Spinal cord (tissue), 10 donors: ENCODE measurements around the gene AKIRIN1. TPM values are rescaled to one million over a fixed set of nuclear protein-coding genes. Genes with fewer than 3 reads are reported as not detected.

ENCODE experiments used
- DNase-seq, 6 donors: peaks; one replicate each; pipeline versions ENCODE4 v3.0.0 to v3.0.0-alpha.2; 2013 to 2015; ENCODE audit warnings: low spot score in 6 of 6, low read depth in 4 of 6
- H3K27ac ChIP-seq: one replicate; pipeline ENCODE4 v1.5.1; 2013; ENCODE audit warnings: low read depth, low read length, control low read depth
- H3K27me3 ChIP-seq: one replicate; pipeline ENCODE4 v1.6.1; 2013; ENCODE audit warnings: low read length; ENCODE audit not compliant: control insufficient read depth, insufficient read depth
- H3K36me3 ChIP-seq: one replicate; pipeline ENCODE4 v1.6.1; 2013; ENCODE audit warnings: low read length; ENCODE audit not compliant: control insufficient read depth, insufficient read depth
- H3K4me1 ChIP-seq: one replicate; pipeline ENCODE4 v1.6.1; 2013; ENCODE audit warnings: low read length; ENCODE audit not compliant: control insufficient read depth, insufficient read depth
- H3K4me3 ChIP-seq: one replicate; pipeline ENCODE4 v1.5.1; 2013; ENCODE audit warnings: low read depth, low read length, control low read depth
- H3K9me3 ChIP-seq: one replicate; pipeline ENCODE4 v1.6.1; 2013; ENCODE audit warnings: low read length; ENCODE audit not compliant: control insufficient read depth, insufficient read depth
- WGBS: methylation state at CpG from one replicate; pipeline ENCODE4 v1.1.5; 2013; ENCODE audit warnings: missing lambda C conversion rate; ENCODE audit not compliant: insufficient coverage; 5-methylcytosine and 5-hydroxymethylcytosine counted together
- polyA plus RNA-seq, 2 donors: library from polyadenylated mRNA; unstranded; fragments of 120-200 nt; gene quantifications; one replicate each; pipeline ENCODE4 v1.2.1, GENCODE V29; 2013; ENCODE audit not compliant: insufficient read length in 2 of 2
- total RNA-seq, 2 donors: library from RNA; depleted of rRNA in 1 of 2; stranded (reverse); fragments of 120-200 nt in 1 of 2; fragments of >200 nt in 1 of 2; gene quantifications; one replicate each; pipeline versions ENCODE4 v1.2.3 to v1.2.4, GENCODE V29; 2013 to 2014
- donor health status: healthy.

AKIRIN1 gene
- total and polyA plus RNA-seq, 4 donors, result 48.5 to 108 (median 79.6) TPM

DNA sequence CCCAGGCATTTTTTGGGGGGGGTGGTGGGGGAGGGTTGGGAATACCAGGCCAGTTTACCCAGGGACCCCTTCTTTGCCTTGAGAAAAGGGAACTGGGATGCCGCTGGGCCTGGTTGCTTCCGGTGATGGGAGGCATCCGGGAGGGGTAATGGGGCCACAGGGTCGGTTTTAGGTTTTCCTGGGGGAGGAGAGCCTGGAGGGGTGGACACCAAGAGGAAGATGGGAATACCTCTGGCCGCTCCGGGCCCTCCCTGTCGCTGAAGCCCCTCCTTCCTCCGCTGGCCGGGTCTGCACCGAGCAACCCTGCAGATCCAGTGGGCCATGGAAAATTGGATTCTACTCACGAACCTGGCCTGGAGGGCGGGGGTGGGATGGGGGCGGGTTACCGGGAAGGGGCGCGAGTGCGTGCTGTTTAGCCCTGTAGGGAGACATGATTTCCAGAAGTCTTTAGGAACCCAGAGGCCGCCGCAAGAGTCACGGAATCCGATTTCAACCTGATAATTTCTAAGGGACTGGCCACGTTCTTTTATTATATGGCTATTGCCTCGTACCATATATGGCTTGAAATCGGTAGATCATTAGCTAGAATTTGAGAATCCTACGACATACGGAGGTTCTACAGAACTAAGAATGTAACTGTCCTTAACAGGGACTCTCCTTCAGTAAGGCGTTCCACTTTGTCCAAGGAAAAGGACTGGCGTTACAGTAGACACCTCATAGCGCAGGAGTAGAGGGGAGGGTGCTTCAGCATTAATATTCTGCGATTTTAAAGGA lies 749 bp downstream of the AKIRIN1 start:
- Histone ChIP-seq H3K27me3 (no peaks in the 10 kb centered on the region), H3K4me1 (peaks cover 4% of the 10 kb centered on the region), H3K9me3 (no peaks in the 10 kb centered on the region), H3K4me3 (peak overlapping the region; percentile 70), H3K36me3 (peaks cover 28% of the 10 kb centered on the region), H3K27ac (peak overlapping the region; percentile 73)
- 0% methylated on average over 15 of the region's 30 CpGs for WGBS
- peak in 5 of 6 donors; percentile 17 to 72 (median 25) for DNase-seq

DNA sequence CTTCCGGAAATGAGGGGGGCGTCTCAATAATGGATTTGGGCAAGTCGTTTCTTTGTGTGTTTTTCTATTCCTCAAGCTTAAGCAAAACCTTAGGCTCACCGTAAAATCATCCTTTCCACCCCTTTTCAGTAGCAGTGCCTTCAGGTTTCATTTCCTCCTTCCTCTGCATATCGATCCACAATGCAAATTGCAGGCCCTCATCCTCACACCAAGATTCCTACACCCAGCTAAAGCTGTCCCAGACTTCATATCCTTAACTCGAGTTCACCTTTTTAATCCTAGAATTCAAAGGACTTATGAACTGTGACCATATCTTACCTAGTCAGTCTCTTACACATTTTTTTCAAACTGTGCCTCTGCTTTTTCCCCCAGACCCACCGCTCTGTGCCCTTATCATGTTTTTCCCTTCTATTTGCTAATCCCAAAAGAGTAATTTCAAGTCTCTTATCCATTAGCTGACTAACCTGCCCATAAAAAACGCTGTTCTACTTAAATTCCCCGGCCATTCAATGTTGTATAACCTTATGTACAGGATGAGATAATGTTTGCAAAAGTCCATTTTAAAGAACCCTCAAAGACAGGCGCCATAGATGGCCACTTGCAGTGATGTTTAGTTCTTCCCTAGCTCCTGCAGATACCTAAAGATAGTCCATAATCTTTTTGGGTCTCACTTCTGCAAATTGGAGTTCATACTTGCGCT lies 1.5 kb downstream of the AKIRIN1 start:
- Histone ChIP-seq H3K4me1 (peaks cover 4% of the 10 kb centered on the region), H3K9me3 (no peaks in the 10 kb centered on the region), H3K27me3 (no peaks in the 10 kb centered on the region), H3K4me3 (peak overlapping the region; percentile 70), H3K36me3 (peaks cover 28% of the 10 kb centered on the region), H3K27ac (peak overlapping the region; percentile 73)
- DNase-seq, result no peak
- WGBS, result 10% methylated on average over 4 of the region's 11 CpGs

DNA sequence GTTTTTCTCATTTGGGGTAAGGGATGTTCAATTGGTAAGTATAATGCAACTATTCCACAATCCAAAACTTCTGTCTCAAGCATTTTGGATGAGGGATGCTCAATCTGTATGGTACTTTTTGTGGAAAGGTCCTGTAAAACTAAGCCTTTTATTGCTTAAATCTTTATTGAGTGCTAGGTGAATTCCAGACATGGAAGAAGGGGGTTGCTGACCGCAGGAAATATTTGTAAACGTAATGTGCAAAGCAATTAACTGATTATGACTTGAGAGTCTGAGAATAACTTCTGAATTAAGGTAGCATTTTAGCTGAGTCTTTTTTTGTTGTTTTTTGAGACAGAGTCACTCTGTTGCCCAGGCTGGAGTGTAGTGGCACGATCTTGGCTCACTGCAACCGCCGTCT lies 3.1 kb downstream of the AKIRIN1 start:
- Histone ChIP-seq H3K4me1 (peaks cover 4% of the 10 kb centered on the region), H3K36me3 (peaks cover 28% of the 10 kb centered on the region), H3K9me3 (no peaks in the 10 kb centered on the region), H3K4me3 (no peak overlapping the region), H3K27ac (no peak overlapping the region), H3K27me3 (no peaks in the 10 kb centered on the region)
- WGBS, result 82% methylated on average over 5 of the region's 5 CpGs
- no peak for DNase-seq

DNA sequence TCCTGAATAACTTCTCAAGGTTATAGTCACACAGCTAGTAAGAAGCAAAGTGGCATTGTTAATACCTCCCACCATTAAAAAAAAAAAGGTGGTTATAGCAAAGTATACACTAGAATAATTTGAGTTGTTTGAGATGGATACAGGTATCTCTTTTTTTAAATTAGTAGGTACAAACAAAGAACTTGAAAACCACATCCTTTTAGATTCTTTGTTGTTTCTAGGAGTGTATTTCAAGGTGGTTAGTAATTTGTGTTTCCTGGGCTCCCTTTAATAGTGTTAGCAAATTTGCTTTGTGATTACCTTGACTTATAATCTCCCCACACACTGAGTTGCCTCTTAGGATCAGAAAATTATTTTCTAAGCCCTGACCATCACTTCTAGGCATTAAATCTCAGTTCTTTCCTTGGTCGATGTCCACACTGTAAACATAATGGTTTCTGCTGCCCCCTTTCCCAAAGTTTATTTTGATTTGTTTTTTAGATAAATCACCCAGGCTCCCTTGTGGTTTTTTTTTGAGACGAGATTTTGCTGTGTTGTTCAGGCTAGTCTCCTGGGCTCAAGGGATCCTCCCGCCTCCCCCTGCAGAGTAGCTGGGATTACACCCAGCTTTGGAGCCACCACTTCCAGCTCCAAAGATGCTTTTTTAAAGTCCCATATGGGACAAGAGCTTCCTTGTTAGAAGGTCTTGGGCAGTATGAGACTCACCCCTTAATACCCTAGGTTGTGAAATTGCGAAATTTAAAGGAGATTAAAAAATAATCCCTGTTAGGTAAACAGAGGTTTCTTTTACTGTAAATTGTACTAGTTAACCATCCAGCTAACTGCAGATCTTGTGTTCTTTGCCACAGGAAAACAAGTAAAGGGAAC lies 6.2 kb downstream of the AKIRIN1 start:
- H3K36me3 ChIP-seq, result peaks cover 52% of the 10 kb centered on the region
- H3K27me3 ChIP-seq, result no peaks in the 10 kb centered on the region
- H3K4me3 ChIP-seq, result no peak overlapping the region
- no peak overlapping the region for H3K27ac ChIP-seq
- no peaks in the 10 kb centered on the region for H3K9me3 ChIP-seq
- H3K4me1 ChIP-seq, result peaks cover 4% of the 10 kb centered on the region
- WGBS, result no CpG with 5 or more reads among the region's 4 CpGs
- DNase-seq, result no peak

DNA sequence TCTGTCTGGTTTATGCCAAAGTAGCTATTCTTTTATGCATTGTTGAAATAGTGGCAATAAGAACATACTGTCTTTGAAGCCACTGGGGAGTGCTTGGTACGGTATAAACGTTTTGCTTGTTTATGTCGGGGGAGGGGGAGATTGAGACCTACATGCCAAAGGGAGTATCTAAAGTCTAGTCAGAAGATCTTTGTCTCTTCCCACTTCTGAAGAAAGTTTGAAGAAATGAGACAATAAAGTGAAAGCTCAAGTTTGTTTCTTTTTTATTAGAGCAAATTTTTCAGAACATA lies 6.8 kb downstream of the AKIRIN1 start:
- Histone ChIP-seq H3K36me3 (peaks cover 55% of the 10 kb centered on the region), H3K4me3 (no peak overlapping the region), H3K27me3 (no peaks in the 10 kb centered on the region), H3K4me1 (peaks cover 4% of the 10 kb centered on the region), H3K27ac (no peak overlapping the region), H3K9me3 (no peaks in the 10 kb centered on the region)
- no peak for DNase-seq
- 31% methylated on average over 3 of the region's 3 CpGs for WGBS

GRCh38 chr1:39001516-39002421 lies 10.7 kb downstream of the AKIRIN1 start:
- Histone ChIP-seq H3K4me1 (no peaks in the 10 kb centered on the region), H3K27me3 (no peaks in the 10 kb centered on the region), H3K9me3 (no peaks in the 10 kb centered on the region), H3K4me3 (no peak overlapping the region), H3K36me3 (peaks cover 42% of the 10 kb centered on the region), H3K27ac (no peak overlapping the region)
- WGBS, result 100% methylated on average over 1 of the region's 5 CpGs
- DNase-seq, result no peak

GRCh38 chr1:39003281-39003680 lies 12.2 kb downstream of the AKIRIN1 start:
- Histone ChIP-seq H3K27me3 (no peaks in the 10 kb centered on the region), H3K36me3 (peaks cover 46% of the 10 kb centered on the region), H3K4me1 (no peaks in the 10 kb centered on the region), H3K4me3 (no peak overlapping the region), H3K27ac (no peak overlapping the region), H3K9me3 (no peaks in the 10 kb centered on the region)
- no CpG with 5 or more reads among the region's 3 CpGs for WGBS
- no peak for DNase-seq

DNA sequence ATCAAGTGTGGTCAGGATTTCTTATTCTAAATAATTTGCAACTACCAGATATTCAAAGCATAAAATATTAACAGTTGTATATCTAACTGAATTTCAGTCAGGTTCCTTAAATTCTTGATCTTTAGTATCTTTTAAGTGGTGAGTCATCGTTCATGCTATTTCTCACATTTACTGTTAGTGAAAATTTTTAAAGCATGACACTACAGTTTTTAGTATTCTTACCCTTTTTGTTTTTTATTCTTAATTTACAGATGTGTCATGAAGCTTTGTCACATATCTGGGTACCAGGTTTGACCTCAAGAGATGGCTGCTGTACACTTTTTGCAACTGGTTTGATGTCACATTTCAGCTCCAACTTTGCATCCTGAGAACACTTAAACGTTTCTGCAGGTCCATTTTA lies 12.7 kb downstream of the AKIRIN1 start:
- H3K4me1 ChIP-seq, result no peaks in the 10 kb centered on the region
- H3K36me3 ChIP-seq, result peaks cover 48% of the 10 kb centered on the region
- no peaks in the 10 kb centered on the region for H3K9me3 ChIP-seq
- 80% methylated on average over 1 of the region's 2 CpGs for WGBS
- H3K27ac ChIP-seq, result no peak overlapping the region
- no peaks in the 10 kb centered on the region for H3K27me3 ChIP-seq
- H3K4me3 ChIP-seq, result no peak overlapping the region
- DNase-seq, result no peak

GRCh38 chr1:39006287-39006686 lies 15.2 kb downstream of the AKIRIN1 start:
- no CpG with 5 or more reads among the region's 2 CpGs for WGBS
- H3K4me1 ChIP-seq, result no peaks in the 10 kb centered on the region
- peaks cover 51% of the 10 kb centered on the region for H3K36me3 ChIP-seq
- no peaks in the 10 kb centered on the region for H3K9me3 ChIP-seq
- no peak overlapping the region for H3K4me3 ChIP-seq
- H3K27me3 ChIP-seq, result no peaks in the 10 kb centered on the region
- H3K27ac ChIP-seq, result no peak overlapping the region
- no peak for DNase-seq
